HEK293 (cell line): ENCODE data around the gene TMEM72.

ENCODE experiments used
- ZNF24 ChIP-seq: fragments of 450-650 bp; formaldehyde crosslinking; IDR thresholded peaks from 2 replicates; pipeline ENCODE4 v1.5.1; 2016; ENCODE audit warnings: missing biosample characterization, missing genetic modification characterization
- ZNF433 ChIP-seq: fragments of 450-650 bp; formaldehyde crosslinking; IDR thresholded peaks from 2 replicates; pipeline ENCODE4 v1.5.1; 2016; ENCODE audit warnings: missing biosample characterization, missing genetic modification characterization, low read depth
- TF ChIP-seq, protein P1 (sequence below): fragments of 450-650 bp; formaldehyde crosslinking; IDR thresholded peaks from 2 replicates; pipeline ENCODE4 v1.5.1; 2016; ENCODE audit warnings: missing biosample characterization, missing genetic modification characterization

DNA sequence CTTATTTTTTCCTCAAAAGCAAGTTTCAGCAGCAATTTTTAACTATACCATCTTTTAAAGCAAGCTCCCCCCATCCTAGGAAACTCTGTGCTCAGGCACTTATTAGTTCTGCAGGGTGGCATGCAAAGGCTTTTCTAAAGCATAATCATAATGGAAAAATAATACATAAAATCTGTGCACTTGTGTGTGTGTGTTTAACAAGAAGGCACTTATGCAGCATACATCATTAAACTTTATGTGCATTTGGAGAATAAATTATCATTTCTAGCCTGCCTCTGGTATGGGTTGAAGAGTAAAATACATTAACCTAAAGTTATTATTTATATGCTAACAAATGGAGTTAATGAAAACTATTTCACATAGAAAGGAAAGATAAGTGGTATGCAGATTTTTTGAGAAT, 42.9 kb downstream of the TMEM72 start:
- TF ChIP-seq ZNF24 (no peak), ZNF433 (tag by site-specific recombination) (no peak)
- TF ChIP-seq, protein P1, sequence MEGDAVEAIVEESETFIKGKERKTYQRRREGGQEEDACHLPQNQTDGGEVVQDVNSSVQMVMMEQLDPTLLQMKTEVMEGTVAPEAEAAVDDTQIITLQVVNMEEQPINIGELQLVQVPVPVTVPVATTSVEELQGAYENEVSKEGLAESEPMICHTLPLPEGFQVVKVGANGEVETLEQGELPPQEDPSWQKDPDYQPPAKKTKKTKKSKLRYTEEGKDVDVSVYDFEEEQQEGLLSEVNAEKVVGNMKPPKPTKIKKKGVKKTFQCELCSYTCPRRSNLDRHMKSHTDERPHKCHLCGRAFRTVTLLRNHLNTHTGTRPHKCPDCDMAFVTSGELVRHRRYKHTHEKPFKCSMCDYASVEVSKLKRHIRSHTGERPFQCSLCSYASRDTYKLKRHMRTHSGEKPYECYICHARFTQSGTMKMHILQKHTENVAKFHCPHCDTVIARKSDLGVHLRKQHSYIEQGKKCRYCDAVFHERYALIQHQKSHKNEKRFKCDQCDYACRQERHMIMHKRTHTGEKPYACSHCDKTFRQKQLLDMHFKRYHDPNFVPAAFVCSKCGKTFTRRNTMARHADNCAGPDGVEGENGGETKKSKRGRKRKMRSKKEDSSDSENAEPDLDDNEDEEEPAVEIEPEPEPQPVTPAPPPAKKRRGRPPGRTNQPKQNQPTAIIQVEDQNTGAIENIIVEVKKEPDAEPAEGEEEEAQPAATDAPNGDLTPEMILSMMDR (tag by site-specific recombination), result no peak
